ENCODE results near the gene ATP8B4.

DNA sequence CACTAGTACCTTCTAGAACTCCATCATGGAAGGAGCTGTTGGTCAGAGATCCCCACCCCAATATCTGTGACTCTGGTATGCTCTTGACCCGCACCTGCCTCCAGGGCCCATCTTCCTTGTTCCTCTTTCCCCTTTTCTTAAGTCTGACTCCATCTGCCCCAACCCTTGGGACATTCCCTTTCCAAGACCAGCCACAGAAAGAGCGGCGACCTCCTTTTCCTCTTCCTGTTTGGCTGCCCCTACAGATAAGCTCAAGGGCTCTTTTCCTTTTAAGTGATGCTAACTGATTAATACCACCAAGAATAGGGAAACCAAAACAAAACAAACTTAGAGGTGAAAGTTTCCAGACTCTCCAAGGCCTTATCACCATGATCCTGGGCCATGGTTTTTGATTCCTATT, 21.9 kb upstream of the ATP8B4 start:
- no peak for TF ChIP-seq EP300 (IDR thresholded peaks at IDR 0.05; ENCODE audit: borderline replicate concordance in 1 of 2, control insufficient read depth in 1 of 2, low read depth in 2 of 2, low read length in 2 of 2)
- TF ChIP-seq, protein P1, sequence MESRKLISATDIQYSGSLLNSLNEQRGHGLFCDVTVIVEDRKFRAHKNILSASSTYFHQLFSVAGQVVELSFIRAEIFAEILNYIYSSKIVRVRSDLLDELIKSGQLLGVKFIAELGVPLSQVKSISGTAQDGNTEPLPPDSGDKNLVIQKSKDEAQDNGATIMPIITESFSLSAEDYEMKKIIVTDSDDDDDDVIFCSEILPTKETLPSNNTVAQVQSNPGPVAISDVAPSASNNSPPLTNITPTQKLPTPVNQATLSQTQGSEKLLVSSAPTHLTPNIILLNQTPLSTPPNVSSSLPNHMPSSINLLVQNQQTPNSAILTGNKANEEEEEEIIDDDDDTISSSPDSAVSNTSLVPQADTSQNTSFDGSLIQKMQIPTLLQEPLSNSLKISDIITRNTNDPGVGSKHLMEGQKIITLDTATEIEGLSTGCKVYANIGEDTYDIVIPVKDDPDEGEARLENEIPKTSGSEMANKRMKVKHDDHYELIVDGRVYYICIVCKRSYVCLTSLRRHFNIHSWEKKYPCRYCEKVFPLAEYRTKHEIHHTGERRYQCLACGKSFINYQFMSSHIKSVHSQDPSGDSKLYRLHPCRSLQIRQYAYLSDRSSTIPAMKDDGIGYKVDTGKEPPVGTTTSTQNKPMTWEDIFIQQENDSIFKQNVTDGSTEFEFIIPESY (IDR thresholded peaks at IDR 0.05), result no peak
- TF ChIP-seq GATAD2B (conservative IDR thresholded peaks at IDR 0.05; ENCODE audit: low read depth), result no peak
- TF ChIP-seq POLR2A (IDR thresholded peaks at IDR 0.05; ENCODE audit: low read depth, low read length), result no peak
- no peak for TF ChIP-seq MXI1 (IDR thresholded peaks at IDR 0.05; ENCODE audit: low read depth, low read length)
- TF ChIP-seq, protein P2, sequence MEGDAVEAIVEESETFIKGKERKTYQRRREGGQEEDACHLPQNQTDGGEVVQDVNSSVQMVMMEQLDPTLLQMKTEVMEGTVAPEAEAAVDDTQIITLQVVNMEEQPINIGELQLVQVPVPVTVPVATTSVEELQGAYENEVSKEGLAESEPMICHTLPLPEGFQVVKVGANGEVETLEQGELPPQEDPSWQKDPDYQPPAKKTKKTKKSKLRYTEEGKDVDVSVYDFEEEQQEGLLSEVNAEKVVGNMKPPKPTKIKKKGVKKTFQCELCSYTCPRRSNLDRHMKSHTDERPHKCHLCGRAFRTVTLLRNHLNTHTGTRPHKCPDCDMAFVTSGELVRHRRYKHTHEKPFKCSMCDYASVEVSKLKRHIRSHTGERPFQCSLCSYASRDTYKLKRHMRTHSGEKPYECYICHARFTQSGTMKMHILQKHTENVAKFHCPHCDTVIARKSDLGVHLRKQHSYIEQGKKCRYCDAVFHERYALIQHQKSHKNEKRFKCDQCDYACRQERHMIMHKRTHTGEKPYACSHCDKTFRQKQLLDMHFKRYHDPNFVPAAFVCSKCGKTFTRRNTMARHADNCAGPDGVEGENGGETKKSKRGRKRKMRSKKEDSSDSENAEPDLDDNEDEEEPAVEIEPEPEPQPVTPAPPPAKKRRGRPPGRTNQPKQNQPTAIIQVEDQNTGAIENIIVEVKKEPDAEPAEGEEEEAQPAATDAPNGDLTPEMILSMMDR (IDR thresholded peaks at IDR 0.05 in 2 of 3, conservative IDR thresholded peaks at IDR 0.05 in 1 of 3; ENCODE audit: control insufficient read depth in 2 of 3, extremely low read depth in 1 of 3, insufficient read depth in 1 of 3, low read depth in 3 of 3, low read length in 3 of 3), result no peak
- no peak for TF ChIP-seq JUND (IDR thresholded peaks at IDR 0.05; ENCODE audit: low read depth, low read length)
- TF ChIP-seq EGR1 (IDR thresholded peaks at IDR 0.05; ENCODE audit: borderline replicate concordance in 1 of 2, low read depth in 2 of 2, low read length in 2 of 2), result no peak
- TF ChIP-seq BACH1 (IDR thresholded peaks at IDR 0.05; ENCODE audit: borderline replicate concordance), result no peak
- no peak for TF ChIP-seq BHLHE40 (IDR thresholded peaks at IDR 0.05; ENCODE audit: borderline replicate concordance in 1 of 2, low read depth in 2 of 2, low read length in 1 of 2)
- TF ChIP-seq SMC3 (IDR thresholded peaks at IDR 0.05; ENCODE audit: borderline replicate concordance, low read length), result no peak
- TF ChIP-seq, protein P3, sequence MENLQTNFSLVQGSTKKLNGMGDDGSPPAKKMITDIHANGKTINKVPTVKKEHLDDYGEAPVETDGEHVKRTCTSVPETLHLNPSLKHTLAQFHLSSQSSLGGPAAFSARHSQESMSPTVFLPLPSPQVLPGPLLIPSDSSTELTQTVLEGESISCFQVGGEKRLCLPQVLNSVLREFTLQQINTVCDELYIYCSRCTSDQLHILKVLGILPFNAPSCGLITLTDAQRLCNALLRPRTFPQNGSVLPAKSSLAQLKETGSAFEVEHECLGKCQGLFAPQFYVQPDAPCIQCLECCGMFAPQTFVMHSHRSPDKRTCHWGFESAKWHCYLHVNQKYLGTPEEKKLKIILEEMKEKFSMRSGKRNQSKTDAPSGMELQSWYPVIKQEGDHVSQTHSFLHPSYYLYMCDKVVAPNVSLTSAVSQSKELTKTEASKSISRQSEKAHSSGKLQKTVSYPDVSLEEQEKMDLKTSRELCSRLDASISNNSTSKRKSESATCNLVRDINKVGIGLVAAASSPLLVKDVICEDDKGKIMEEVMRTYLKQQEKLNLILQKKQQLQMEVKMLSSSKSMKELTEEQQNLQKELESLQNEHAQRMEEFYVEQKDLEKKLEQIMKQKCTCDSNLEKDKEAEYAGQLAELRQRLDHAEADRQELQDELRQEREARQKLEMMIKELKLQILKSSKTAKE (IDR thresholded peaks at IDR 0.05; ENCODE audit: low read depth, poor library complexity, severe bottlenecking), result no peak
- TF ChIP-seq EZH2 (IDR thresholded peaks at IDR 0.05; ENCODE audit: borderline replicate concordance, control insufficient read depth, low read depth, low read length), result no peak

All from GM12878 (cell line).